ENCODE measurements around the gene LIFR. TPM values are rescaled to one million over a fixed set of nuclear protein-coding genes. Genes with fewer than 3 reads are reported as not detected.
A peak's percentile ranks its signal among the peaks of the same experiment; 100 is the strongest.

LIFR gene
- total RNA-seq, 1 experiment from 2014 or later = 10.4 TPM

- no peak overlapping the region for H3K9ac ChIP-seq (ENCODE audit: low read length)
- H2AFZ ChIP-seq (ENCODE audit: low read length) = no peak overlapping the region
- H4K20me1 ChIP-seq (ENCODE audit: low read length) = no peaks in the 10 kb centered on the region
- TF ChIP-seq EZH2phosphoT487 (IDR thresholded peaks at IDR 0.05; ENCODE audit: borderline replicate concordance, low read length) (no peak), EZH2 (IDR thresholded peaks at IDR 0.05; ENCODE audit: low read length, unreplicated experiment) (no peak)
- TF ChIP-seq, protein P1, sequence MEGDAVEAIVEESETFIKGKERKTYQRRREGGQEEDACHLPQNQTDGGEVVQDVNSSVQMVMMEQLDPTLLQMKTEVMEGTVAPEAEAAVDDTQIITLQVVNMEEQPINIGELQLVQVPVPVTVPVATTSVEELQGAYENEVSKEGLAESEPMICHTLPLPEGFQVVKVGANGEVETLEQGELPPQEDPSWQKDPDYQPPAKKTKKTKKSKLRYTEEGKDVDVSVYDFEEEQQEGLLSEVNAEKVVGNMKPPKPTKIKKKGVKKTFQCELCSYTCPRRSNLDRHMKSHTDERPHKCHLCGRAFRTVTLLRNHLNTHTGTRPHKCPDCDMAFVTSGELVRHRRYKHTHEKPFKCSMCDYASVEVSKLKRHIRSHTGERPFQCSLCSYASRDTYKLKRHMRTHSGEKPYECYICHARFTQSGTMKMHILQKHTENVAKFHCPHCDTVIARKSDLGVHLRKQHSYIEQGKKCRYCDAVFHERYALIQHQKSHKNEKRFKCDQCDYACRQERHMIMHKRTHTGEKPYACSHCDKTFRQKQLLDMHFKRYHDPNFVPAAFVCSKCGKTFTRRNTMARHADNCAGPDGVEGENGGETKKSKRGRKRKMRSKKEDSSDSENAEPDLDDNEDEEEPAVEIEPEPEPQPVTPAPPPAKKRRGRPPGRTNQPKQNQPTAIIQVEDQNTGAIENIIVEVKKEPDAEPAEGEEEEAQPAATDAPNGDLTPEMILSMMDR (conservative IDR thresholded peaks at IDR 0.05; ENCODE audit: low read depth, low read length) = no peak
- no peaks in the 10 kb centered on the region; the same call in 1 of the 2 replicates for H3K9me2 ChIP-seq (replicated peaks; ENCODE audit: low read length)
- H3K79me2 ChIP-seq (ENCODE audit: low read length) = no peaks in the 10 kb centered on the region
- BruUV-seq (replicated peaks) = no TSS peak
- no peak overlapping the region for H3K27ac ChIP-seq (ENCODE audit: low read length)
- no peaks in the 10 kb centered on the region for H3K27me3 ChIP-seq (ENCODE audit: low read length)
- no peaks in the 10 kb centered on the region for H3K36me3 ChIP-seq (ENCODE audit: low read depth, low read length)
- no peak for ATAC-seq
- no peaks in the 10 kb centered on the region for H3K9me3 ChIP-seq (ENCODE audit: low read length)
- no peak overlapping the region for H3K4me3 ChIP-seq (ENCODE audit: low read length)
- intact Hi-C loops (cut with micrococcal nuclease) = no loop called here
- CTCF ChIA-PET = no interaction called here
- H3F3A ChIP-seq (ENCODE audit: low read length, unreplicated experiment) = no peaks in the 10 kb centered on the region
- H3K4me1 ChIP-seq (ENCODE audit: insufficient read depth, low read length) = no peaks in the 10 kb centered on the region
- POLR2A ChIA-PET (ENCODE audit: unreplicated experiment) = no interaction called here
- DNase-seq = no peak
- no peak overlapping the region for H3K4me2 ChIP-seq (ENCODE audit: low read length)
Measured at GRCh38 chr5:38585816-38586215, 29.4 kb upstream of the LIFR start.

DNA sequence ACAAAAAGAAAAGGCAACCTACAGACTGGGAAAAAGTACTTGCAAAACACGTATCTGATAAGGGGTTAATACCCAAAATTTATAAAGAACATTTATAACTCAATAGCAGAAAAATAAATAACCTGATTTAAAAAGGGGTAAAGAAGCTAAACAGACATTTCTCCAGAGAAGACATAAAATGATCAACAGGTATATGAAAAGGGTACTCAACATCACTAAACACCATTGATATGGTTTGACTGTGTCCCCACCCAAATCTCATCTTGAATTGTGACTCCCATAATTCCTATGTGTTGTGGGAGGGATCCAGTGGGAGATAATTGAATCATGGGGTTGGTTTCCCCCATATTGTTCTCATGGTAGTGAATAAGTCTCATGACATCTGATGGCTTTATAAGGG, 27.1 kb upstream of the LIFR start:
- BruUV-seq (replicated peaks) = no TSS peak
- Histone ChIP-seq H4K20me1 (ENCODE audit: low read length) (no peaks in the 10 kb centered on the region), H3F3A (ENCODE audit: low read length, unreplicated experiment) (no peaks in the 10 kb centered on the region), H3K27me3 (ENCODE audit: low read length) (no peaks in the 10 kb centered on the region), H3K9me2 (replicated peaks; ENCODE audit: low read length) (no peaks in the 10 kb centered on the region), H3K79me2 (ENCODE audit: low read length) (no peaks in the 10 kb centered on the region), H3K4me1 (ENCODE audit: insufficient read depth, low read length) (no peaks in the 10 kb centered on the region), H3K9me3 (ENCODE audit: low read length) (no peaks in the 10 kb centered on the region), H3K4me2 (ENCODE audit: low read length) (no peak overlapping the region), H3K36me3 (ENCODE audit: low read depth, low read length) (no peaks in the 10 kb centered on the region), H2AFZ (ENCODE audit: low read length) (no peak overlapping the region), H3K4me3 (ENCODE audit: low read length) (no peak overlapping the region), H3K9ac (ENCODE audit: low read length) (no peak overlapping the region), H3K27ac (ENCODE audit: low read length) (no peak overlapping the region)
- CTCF ChIA-PET = no interaction called here
- no peak for ATAC-seq
- POLR2A ChIA-PET (ENCODE audit: unreplicated experiment) = no interaction called here
- no peak for TF ChIP-seq EZH2 (IDR thresholded peaks at IDR 0.05; ENCODE audit: low read length, unreplicated experiment)
- TF ChIP-seq, protein P1 (conservative IDR thresholded peaks at IDR 0.05; ENCODE audit: low read depth, low read length) = no peak
- no peak for TF ChIP-seq EZH2phosphoT487 (IDR thresholded peaks at IDR 0.05; ENCODE audit: borderline replicate concordance, low read length)
- intact Hi-C loops (cut with micrococcal nuclease) = no loop called here
- no peak for DNase-seq

- BruUV-seq (replicated peaks) = no TSS peak
- CTCF ChIA-PET = no interaction called here
- intact Hi-C loops (cut with micrococcal nuclease) = no loop called here
- H4K20me1 ChIP-seq (ENCODE audit: low read length) = no peaks in the 10 kb centered on the region
- no peak for TF ChIP-seq EZH2phosphoT487 (IDR thresholded peaks at IDR 0.05; ENCODE audit: borderline replicate concordance, low read length)
- TF ChIP-seq, protein P1 (conservative IDR thresholded peaks at IDR 0.05; ENCODE audit: low read depth, low read length) = no peak
- no peak for TF ChIP-seq EZH2 (IDR thresholded peaks at IDR 0.05; ENCODE audit: low read length, unreplicated experiment)
- H3K79me2 ChIP-seq (ENCODE audit: low read length) = no peaks in the 10 kb centered on the region
- no peaks in the 10 kb centered on the region for H3K4me1 ChIP-seq (ENCODE audit: insufficient read depth, low read length)
- H3K9ac ChIP-seq (ENCODE audit: low read length) = no peak overlapping the region
- H2AFZ ChIP-seq (ENCODE audit: low read length) = 0 out of 2 replicates have a peak overlapping the region, but pooled peaks have one; percentile 16
- H3K9me2 ChIP-seq (replicated peaks; ENCODE audit: low read length) = no peaks in the 10 kb centered on the region
- no peak for DNase-seq
- H3K9me3 ChIP-seq (ENCODE audit: low read length) = no peaks in the 10 kb centered on the region
- H3K27me3 ChIP-seq (ENCODE audit: low read length) = no peaks in the 10 kb centered on the region
- no peak overlapping the region for H3K4me2 ChIP-seq (ENCODE audit: low read length)
- H3K4me3 ChIP-seq (ENCODE audit: low read length) = no peak overlapping the region
- no peak for ATAC-seq
- POLR2A ChIA-PET (ENCODE audit: unreplicated experiment) = no interaction called here
- no peaks in the 10 kb centered on the region for H3F3A ChIP-seq (ENCODE audit: low read length, unreplicated experiment)
- no peak overlapping the region for H3K27ac ChIP-seq (ENCODE audit: low read length)
- H3K36me3 ChIP-seq (ENCODE audit: low read depth, low read length) = no peaks in the 10 kb centered on the region
Measured at GRCh38 chr5:38582975-38583319, 26.5 kb upstream of the LIFR start.

Data from PC-3 (cell line).